NK-92 (cell line): Measurements from ENCODE around the gene MIPOL1.
"Not testable (repeated sequence)": the region's sequence is repeated elsewhere in the genome, so short reads cannot be mapped to it uniquely, and the experiment has no call there.

ENCODE experiments used
- DNase-seq: peaks from one replicate; lab custom pipeline; 2025; ENCODE audit not compliant: unreplicated experiment; lab: John Stamatoyannopoulos, UW

MIPOL1 gene

GRCh38 chr14:37186865-37187264 is 10.9 kb upstream of the MIPOL1 start:
- DNase-seq, result no peak

GRCh38 chr14:37187294-37187693 is 10.4 kb upstream of the MIPOL1 start:
- no peak for DNase-seq

- not testable (repeated sequence) for DNase-seq
These were observed 9.7 kb upstream of the MIPOL1 start for GRCh38 chr14:37187840-37188577.

GRCh38 chr14:37189733-37190132 is 8.0 kb upstream of the MIPOL1 start:
- DNase-seq, result not testable (repeated sequence)

- no peak for DNase-seq
These were observed 3.0 kb upstream of the MIPOL1 start for GRCh38 chr14:37194698-37195097.

- DNase-seq, result no peak
These were observed 2.4 kb upstream of the MIPOL1 start for GRCh38 chr14:37195327-37195726.

GRCh38 chr14:37196604-37197420 is 925 bp upstream of the MIPOL1 start:
- no peak for DNase-seq

GRCh38 chr14:37198273-37198598 is 499 bp downstream of the MIPOL1 start:
- no peak for DNase-seq

GRCh38 chr14:37198907-37199306 is 1.2 kb downstream of the MIPOL1 start:
- no peak for DNase-seq

- DNase-seq, result no peak
These were observed 4.0 kb downstream of the MIPOL1 start for GRCh38 chr14:37201724-37202123.

- DNase-seq, result no peak
These were observed 4.5 kb downstream of the MIPOL1 start for GRCh38 chr14:37202265-37202664.

GRCh38 chr14:37202812-37203211 is 5.1 kb downstream of the MIPOL1 start:
- DNase-seq, result no peak

- DNase-seq, result no peak
These were observed 5.7 kb downstream of the MIPOL1 start for GRCh38 chr14:37203423-37203822.

GRCh38 chr14:37205623-37206605 is 8.2 kb downstream of the MIPOL1 start:
- not testable (repeated sequence) for DNase-seq

GRCh38 chr14:37209617-37210016 is 11.9 kb downstream of the MIPOL1 start:
- DNase-seq, result not testable (repeated sequence)

GRCh38 chr14:37210448-37210847 is 12.7 kb downstream of the MIPOL1 start:
- no peak for DNase-seq

GRCh38 chr14:37213016-37213415 is 15.3 kb downstream of the MIPOL1 start:
- DNase-seq, result no peak

- DNase-seq, result no peak
These were observed 17.6 kb downstream of the MIPOL1 start for GRCh38 chr14:37215345-37215744.

- no peak for DNase-seq
These were observed 23.3 kb downstream of the MIPOL1 start for GRCh38 chr14:37221073-37221472.

GRCh38 chr14:37223947-37224474 is 26.3 kb downstream of the MIPOL1 start:
- DNase-seq, result no peak

GRCh38 chr14:37225668-37226067 is 27.9 kb downstream of the MIPOL1 start:
- DNase-seq, result not testable (repeated sequence)
